ENCODE data around the gene NOS3.

NOS3 gene

GRCh38 chr7:150986556-150986955 is 4.3 kb upstream of the NOS3 start:
- in situ Hi-C loops (cut with MboI; ENCODE audit: low sequenced_read_pairs) = loop anchor here (5.0 to 10.0 kb wide), 3 partner anchors 84 to 542 kb away; no protein-coding TSS in a partner anchor
- Histone ChIP-seq H3K27me3 (ENCODE audit: low read depth) (peaks cover 21% of the 10 kb centered on the region), H3K36me3 (replicated peaks) (no peaks in the 10 kb centered on the region), H3K9me3 (no peaks in the 10 kb centered on the region), H3K4me1 (no peaks in the 10 kb centered on the region), H3K4me3 (no peak overlapping the region)
- DNase-seq (ENCODE audit: low spot score in 2 of 2) = no peak

DNA sequence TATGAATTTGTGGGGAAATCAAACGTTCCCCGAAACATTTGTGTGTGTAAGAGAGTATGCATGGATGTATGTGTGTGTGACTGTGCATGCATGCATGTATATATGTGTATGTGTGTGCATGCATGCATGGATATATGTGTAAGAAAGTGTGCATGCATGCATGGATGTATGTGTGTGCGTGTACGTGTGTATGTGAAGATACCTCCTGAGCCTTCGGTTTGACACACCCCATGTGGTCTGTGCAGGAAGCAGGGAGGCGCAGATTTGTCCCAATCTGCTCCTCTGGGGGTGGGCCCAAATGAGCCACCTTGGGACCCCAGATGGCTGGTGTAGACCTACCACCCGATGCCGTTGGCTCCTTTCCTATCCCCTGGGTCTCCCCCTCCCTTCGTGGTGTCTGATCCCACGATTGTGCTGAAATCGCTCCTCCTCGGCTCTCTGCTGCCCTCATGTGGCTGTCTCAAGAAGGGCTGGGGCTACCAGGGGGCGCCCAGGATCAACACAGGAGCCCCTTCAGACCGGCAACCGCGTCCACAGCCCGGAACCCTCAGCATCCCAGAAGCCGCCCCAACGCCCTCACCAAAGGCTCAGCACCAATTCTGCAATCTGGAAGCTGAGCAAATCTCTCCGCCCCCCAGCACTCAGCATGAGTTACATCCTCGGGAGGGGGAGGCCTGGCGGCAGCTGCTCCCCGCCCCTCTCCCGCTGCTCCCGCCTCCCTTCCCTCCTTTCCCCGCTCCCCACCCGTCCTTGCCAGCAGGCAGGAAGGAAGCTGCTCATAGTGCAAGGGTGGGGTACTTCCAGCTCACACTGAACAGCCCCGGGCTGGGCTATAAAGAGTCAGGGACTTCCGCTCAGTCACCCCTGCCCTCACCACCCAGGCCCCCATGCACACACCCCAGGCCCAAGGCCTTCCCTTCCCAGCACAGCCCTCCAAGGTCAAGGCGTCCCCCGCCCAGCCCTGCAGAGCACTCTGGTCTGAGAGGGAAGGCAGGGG is 2.3 kb upstream of the NOS3 start:
- peak; percentile 49 to 89 for DNase-seq (ENCODE audit: low spot score in 2 of 2)
- no peaks in the 10 kb centered on the region for H3K9me3 ChIP-seq
- 0 out of 2 replicates have a peak overlapping the region, but pooled peaks have one; percentile 7 for H3K4me3 ChIP-seq
- in situ Hi-C loops (cut with MboI; ENCODE audit: low sequenced_read_pairs) = loop anchor here (5.0 to 10.0 kb wide), 3 partner anchors 86 to 544 kb away; no protein-coding TSS in a partner anchor
- peaks cover 10% of the 10 kb centered on the region for H3K27me3 ChIP-seq (ENCODE audit: low read depth)
- no peaks in the 10 kb centered on the region for H3K36me3 ChIP-seq (replicated peaks)
- no peaks in the 10 kb centered on the region for H3K4me1 ChIP-seq

GRCh38 chr7:150989456-150989855 is 1.4 kb upstream of the NOS3 start:
- Histone ChIP-seq H3K27me3 (ENCODE audit: low read depth) (peaks cover 4% of the 10 kb centered on the region; the same call in 1 of the 2 replicates), H3K9me3 (no peaks in the 10 kb centered on the region), H3K4me1 (no peaks in the 10 kb centered on the region), H3K4me3 (no peak overlapping the region), H3K36me3 (replicated peaks) (no peaks in the 10 kb centered on the region)
- no peak for DNase-seq (ENCODE audit: low spot score in 2 of 2)
- in situ Hi-C loops (cut with MboI; ENCODE audit: low sequenced_read_pairs) = loop anchor here (5.0 to 10.0 kb wide), 3 partner anchors 87 to 545 kb away; no protein-coding TSS in a partner anchor

GRCh38 chr7:150992051-150992640 is 1.3 kb downstream of the NOS3 start:
- no peak for DNase-seq (ENCODE audit: low spot score in 2 of 2)
- in situ Hi-C loops (cut with MboI; ENCODE audit: low sequenced_read_pairs) = no loop called here
- Histone ChIP-seq H3K9me3 (no peaks in the 10 kb centered on the region), H3K4me1 (no peaks in the 10 kb centered on the region), H3K4me3 (no peak overlapping the region), H3K36me3 (replicated peaks) (no peaks in the 10 kb centered on the region), H3K27me3 (ENCODE audit: low read depth) (peaks cover 4% of the 10 kb centered on the region; the same call in 1 of the 2 replicates)

- DNase-seq (ENCODE audit: low spot score in 2 of 2) = peak in 1 of 2 experiments; percentile 59
- Histone ChIP-seq H3K36me3 (replicated peaks) (no peaks in the 10 kb centered on the region), H3K9me3 (no peaks in the 10 kb centered on the region), H3K4me3 (no peak overlapping the region), H3K4me1 (no peaks in the 10 kb centered on the region), H3K27me3 (ENCODE audit: low read depth) (peaks cover 2% of the 10 kb centered on the region; the same call in 1 of the 2 replicates)
- in situ Hi-C loops (cut with MboI; ENCODE audit: low sequenced_read_pairs) = no loop called here
These were observed 2.1 kb downstream of the NOS3 start for GRCh38 chr7:150992833-150993302.

- no peak overlapping the region for H3K4me3 ChIP-seq
- H3K36me3 ChIP-seq (replicated peaks) = no peaks in the 10 kb centered on the region
- no peaks in the 10 kb centered on the region for H3K4me1 ChIP-seq
- in situ Hi-C loops (cut with MboI; ENCODE audit: low sequenced_read_pairs) = no loop called here
- DNase-seq (ENCODE audit: low spot score in 2 of 2) = no peak
- H3K27me3 ChIP-seq (ENCODE audit: low read depth) = no peaks in the 10 kb centered on the region
- no peaks in the 10 kb centered on the region for H3K9me3 ChIP-seq
These were observed 2.7 kb downstream of the NOS3 start for GRCh38 chr7:150993511-150993910.

GRCh38 chr7:150994141-150994837 is 3.5 kb downstream of the NOS3 start:
- Histone ChIP-seq H3K36me3 (replicated peaks) (no peaks in the 10 kb centered on the region), H3K27me3 (ENCODE audit: low read depth) (no peaks in the 10 kb centered on the region), H3K9me3 (no peaks in the 10 kb centered on the region), H3K4me1 (no peaks in the 10 kb centered on the region), H3K4me3 (no peak overlapping the region)
- in situ Hi-C loops (cut with MboI; ENCODE audit: low sequenced_read_pairs) = no loop called here
- no peak for DNase-seq (ENCODE audit: low spot score in 2 of 2)

- H3K36me3 ChIP-seq (replicated peaks) = no peaks in the 10 kb centered on the region
- H3K4me3 ChIP-seq = no peak overlapping the region
- no peaks in the 10 kb centered on the region for H3K27me3 ChIP-seq (ENCODE audit: low read depth)
- DNase-seq (ENCODE audit: low spot score in 2 of 2) = no peak
- no peaks in the 10 kb centered on the region for H3K9me3 ChIP-seq
- no peaks in the 10 kb centered on the region for H3K4me1 ChIP-seq
- in situ Hi-C loops (cut with MboI; ENCODE audit: low sequenced_read_pairs) = no loop called here
These were observed 4.2 kb downstream of the NOS3 start for GRCh38 chr7:150994838-150995510.

- no peak overlapping the region for H3K4me3 ChIP-seq
- DNase-seq (ENCODE audit: low spot score in 2 of 2) = no peak
- no peaks in the 10 kb centered on the region for H3K36me3 ChIP-seq (replicated peaks)
- no peaks in the 10 kb centered on the region for H3K27me3 ChIP-seq (ENCODE audit: low read depth)
- no peaks in the 10 kb centered on the region for H3K4me1 ChIP-seq
- no peaks in the 10 kb centered on the region for H3K9me3 ChIP-seq
- in situ Hi-C loops (cut with MboI; ENCODE audit: low sequenced_read_pairs) = no loop called here
These were observed 5.7 kb downstream of the NOS3 start for GRCh38 chr7:150996376-150997074.

GRCh38 chr7:150997075-150997511 is 6.3 kb downstream of the NOS3 start:
- Histone ChIP-seq H3K4me3 (no peak overlapping the region), H3K4me1 (no peaks in the 10 kb centered on the region), H3K27me3 (ENCODE audit: low read depth) (no peaks in the 10 kb centered on the region), H3K36me3 (replicated peaks) (no peaks in the 10 kb centered on the region), H3K9me3 (no peaks in the 10 kb centered on the region)
- DNase-seq (ENCODE audit: low spot score in 2 of 2) = no peak
- in situ Hi-C loops (cut with MboI; ENCODE audit: low sequenced_read_pairs) = no loop called here

DNA sequence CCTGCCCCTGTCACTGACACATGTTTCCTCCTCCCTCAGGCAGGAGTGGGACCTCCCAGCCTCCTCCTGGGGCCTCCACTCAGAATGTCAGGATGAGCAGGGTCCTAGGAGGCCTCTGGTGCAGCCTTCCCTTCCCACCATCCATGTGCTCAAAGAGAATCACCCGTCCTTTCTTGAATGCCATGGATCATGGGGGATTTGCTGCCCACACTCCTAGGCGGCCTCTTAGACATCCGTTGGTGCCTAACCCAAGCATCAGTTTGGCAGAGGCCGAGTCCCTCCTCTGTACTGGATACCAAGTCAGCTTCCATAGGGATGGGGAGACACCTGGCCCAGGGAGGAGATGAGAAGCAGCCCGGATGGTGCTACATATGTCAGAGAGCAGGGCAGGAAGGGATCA is 7.0 kb downstream of the NOS3 start:
- DNase-seq (ENCODE audit: low spot score in 2 of 2) = no peak
- Histone ChIP-seq H3K4me1 (no peaks in the 10 kb centered on the region), H3K27me3 (ENCODE audit: low read depth) (no peaks in the 10 kb centered on the region), H3K36me3 (replicated peaks) (no peaks in the 10 kb centered on the region), H3K9me3 (no peaks in the 10 kb centered on the region), H3K4me3 (no peak overlapping the region)
- in situ Hi-C loops (cut with MboI; ENCODE audit: low sequenced_read_pairs) = no loop called here

- Histone ChIP-seq H3K9me3 (no peaks in the 10 kb centered on the region), H3K27me3 (ENCODE audit: low read depth) (no peaks in the 10 kb centered on the region), H3K36me3 (replicated peaks) (no peaks in the 10 kb centered on the region), H3K4me3 (no peak overlapping the region), H3K4me1 (no peaks in the 10 kb centered on the region; the same call in 1 of the 2 replicates)
- in situ Hi-C loops (cut with MboI; ENCODE audit: low sequenced_read_pairs) = no loop called here
- no peak for DNase-seq (ENCODE audit: low spot score in 2 of 2)
These were observed 7.5 kb downstream of the NOS3 start for GRCh38 chr7:150998341-150998740.
